RWPE2 (cell line): Measurements from ENCODE around the gene OGFRL1.

Source experiments
- ATAC-seq: fragments of 200-7000 bp; cut with Tn5 transposase; 3 replicates; pipeline ENCODE4 v1.9.1; 2021; ENCODE audit warnings: low read depth
- DNase-seq: peaks from one replicate; pipeline ENCODE4 v3.0.0-alpha.2; 2020; ENCODE audit warnings: low spot score
- H3K27ac ChIP-seq: fragments of 450-650 bp; 2 replicates; pipeline ENCODE4 v1.5.1; 2017; ENCODE audit warnings: mild to moderate bottlenecking; ENCODE audit not compliant: poor library complexity, severe bottlenecking
- H3K27me3 ChIP-seq: fragments of 250-450 bp; sonication (Bioruptor Pico); 2 replicates; pipeline ENCODE4 v1.5.1; 2021; ENCODE audit warnings: mild to moderate bottlenecking, moderate library complexity; ENCODE audit not compliant: insufficient read depth, poor library complexity, severe bottlenecking
- H3K36me3 ChIP-seq: fragments of 250-450 bp; sonication (Bioruptor Pico); 2 replicates; pipeline ENCODE4 v1.5.1; 2020; ENCODE audit warnings: low read depth, mild to moderate bottlenecking, moderate library complexity
- H3K4me1 ChIP-seq: fragments of 250-450 bp; sonication (Bioruptor Pico); 2 replicates; pipeline ENCODE4 v1.5.1; 2021; ENCODE audit warnings: mild to moderate bottlenecking, moderate library complexity; ENCODE audit not compliant: insufficient read depth, poor library complexity, severe bottlenecking
- H3K4me3 ChIP-seq: fragments of 250-450 bp; sonication (Bioruptor Pico); 2 replicates; pipeline ENCODE4 v1.5.1; 2021; ENCODE audit warnings: mild to moderate bottlenecking, moderate library complexity; ENCODE audit not compliant: severe bottlenecking
- H3K9me3 ChIP-seq: fragments of 250-450 bp; sonication (Bioruptor Pico); 2 replicates; pipeline ENCODE4 v1.5.1; 2021; ENCODE audit warnings: mild to moderate bottlenecking, moderate library complexity; ENCODE audit not compliant: severe bottlenecking
- CTCF ChIP-seq: fragments of 450-650 bp; IDR thresholded peaks from one replicate; pipeline ENCODE4 v1.5.1; 2017; ENCODE audit warnings: mild to moderate bottlenecking, moderate library complexity; ENCODE audit not compliant: poor library complexity, severe bottlenecking

OGFRL1 gene

GRCh38 chr6:71317441-71317840 is 28.8 kb downstream of the OGFRL1 start:
- TF ChIP-seq CTCF: no peak
- Histone ChIP-seq H3K36me3 (no peaks in the 10 kb centered on the region), H3K4me1 (no peaks in the 10 kb centered on the region), H3K9me3 (no peaks in the 10 kb centered on the region), H3K27ac (no peak overlapping the region), H3K4me3 (no peak overlapping the region), H3K27me3 (no peaks in the 10 kb centered on the region)
- DNase-seq: no peak
- no peak for ATAC-seq

- H3K36me3 ChIP-seq: no peaks in the 10 kb centered on the region
- H3K9me3 ChIP-seq: no peaks in the 10 kb centered on the region
- TF ChIP-seq CTCF: no peak
- no peak overlapping the region for H3K4me3 ChIP-seq
- no peaks in the 10 kb centered on the region for H3K4me1 ChIP-seq
- H3K27me3 ChIP-seq: no peaks in the 10 kb centered on the region
- DNase-seq: no peak
- no peak for ATAC-seq
- no peak overlapping the region for H3K27ac ChIP-seq
These were observed 31.4 kb downstream of the OGFRL1 start for GRCh38 chr6:71320041-71320440.

GRCh38 chr6:71321314-71321713 is 32.7 kb downstream of the OGFRL1 start:
- Histone ChIP-seq H3K36me3 (no peaks in the 10 kb centered on the region), H3K27ac (no peak overlapping the region), H3K4me1 (no peaks in the 10 kb centered on the region), H3K27me3 (no peaks in the 10 kb centered on the region), H3K9me3 (no peaks in the 10 kb centered on the region), H3K4me3 (no peak overlapping the region)
- TF ChIP-seq CTCF: no peak
- DNase-seq (no peak), ATAC-seq (no peak)

- Histone ChIP-seq H3K9me3 (no peaks in the 10 kb centered on the region), H3K27me3 (no peaks in the 10 kb centered on the region), H3K4me1 (no peaks in the 10 kb centered on the region), H3K36me3 (no peaks in the 10 kb centered on the region), H3K27ac (no peak overlapping the region), H3K4me3 (no peak overlapping the region)
- no peak for ATAC-seq
- no peak for DNase-seq
- no peak for TF ChIP-seq CTCF
These were observed 35.7 kb downstream of the OGFRL1 start for GRCh38 chr6:71324194-71324785.

GRCh38 chr6:71326611-71327010 is 38.0 kb downstream of the OGFRL1 start:
- no peak for TF ChIP-seq CTCF

More at GRCh38 chr6:71326611-71327010, 38.0 kb downstream of the OGFRL1 start:
- no peak for ATAC-seq
- Histone ChIP-seq H3K9me3 (no peaks in the 10 kb centered on the region), H3K4me3 (no peak overlapping the region), H3K27ac (no peak overlapping the region), H3K27me3 (no peaks in the 10 kb centered on the region), H3K4me1 (no peaks in the 10 kb centered on the region), H3K36me3 (no peaks in the 10 kb centered on the region)
- DNase-seq: no peak
